Activated CD4-positive, alpha-beta T cell treated with anti-CD3 and anti-CD28 coated beads, Interleukin-2, amount 50 U/mL, for 16 hours (primary cell): ENCODE measurements around the gene MINK1.
"Not testable (repeated sequence)": the region's sequence is repeated elsewhere in the genome, so short reads cannot be mapped to it uniquely, and the experiment has no call there.

Experiments
- DNase-seq: peaks from one replicate; pipeline ENCODE4 v3.0.0-alpha.2; 2020

MINK1 gene

GRCh38 chr17:4901648-4902344 lies 68.7 kb downstream of the MINK1 start:
- no peak for DNase-seq

GRCh38 chr17:4902540-4902939 lies 69.4 kb downstream of the MINK1 start:
- no peak for DNase-seq

- DNase-seq, result peak; percentile 79
Measured at GRCh38 chr17:4903051-4903818, 70.1 kb downstream of the MINK1 start, which contains the start of gene CHRNE. TSS of gene CHRNE (minus strand) at chr17:4903098. CDS start at chr17:4903063, 35 bp downstream.

- not testable (repeated sequence) for DNase-seq
Measured at GRCh38 chr17:4906642-4907041, 73.5 kb downstream of the MINK1 start.

- no peak for DNase-seq
Measured at GRCh38 chr17:4908301-4908700, 75.2 kb downstream of the MINK1 start.

- peak; percentile 71 for DNase-seq
Measured at GRCh38 chr17:4908711-4909496, 75.8 kb downstream of the MINK1 start.

- no peak for DNase-seq
Measured at GRCh38 chr17:4913994-4914393, 80.9 kb downstream of the MINK1 start.

- DNase-seq, result not testable (repeated sequence)
Measured at GRCh38 chr17:4914551-4914950, 81.4 kb downstream of the MINK1 start.

- no peak for DNase-seq
Measured at GRCh38 chr17:4919511-4920047, 86.4 kb downstream of the MINK1 start.

- no peak for DNase-seq
Measured at GRCh38 chr17:4920351-4921048, 87.4 kb downstream of the MINK1 start.

- no peak for DNase-seq
Measured at GRCh38 chr17:4921320-4921719, 88.2 kb downstream of the MINK1 start.

GRCh38 chr17:4926577-4927335 lies 93.6 kb downstream of the MINK1 start:
- not testable (repeated sequence) for DNase-seq

GRCh38 chr17:4928881-4929280 lies 95.7 kb downstream of the MINK1 start:
- no peak for DNase-seq

GRCh38 chr17:4931963-4932362 lies 98.8 kb downstream of the MINK1 start, which contains the start of gene GP1BA:
TSS of gene GP1BA (plus strand) at chr17:4932277. CDS start at chr17:4932605, 328 bp downstream.
- DNase-seq, result no peak

- no peak for DNase-seq
Measured at GRCh38 chr17:4932756-4933155, 99.6 kb downstream of the MINK1 start.

GRCh38 chr17:4933646-4934045 lies 100.5 kb downstream of the MINK1 start:
- no peak for DNase-seq

- DNase-seq, result peak; percentile 25
Measured at GRCh38 chr17:4934173-4934979, 101.2 kb downstream of the MINK1 start.

- DNase-seq, result no peak
Measured at GRCh38 chr17:4935650-4936049, 102.5 kb downstream of the MINK1 start.

GRCh38 chr17:4936436-4936835 lies 103.3 kb downstream of the MINK1 start:
- DNase-seq, result no peak

GRCh38 chr17:4937553-4937952 lies 104.4 kb downstream of the MINK1 start:
- DNase-seq, result no peak

- DNase-seq, result no peak
Measured at GRCh38 chr17:4938069-4938491, 104.9 kb downstream of the MINK1 start.
